Endothelial cell of umbilical vein (primary cell): ENCODE data around the gene KMT2B. TPM values are rescaled to one million over a fixed set of nuclear protein-coding genes. Genes with fewer than 3 reads are reported as not detected.

Experiments used
- BruUV-seq: library from RNA; stranded (reverse); fragments of 400-500 nt; replicated peaks from 2 replicates; lab custom pipeline; 2021; lab: Mats Ljungman, UMichigan
- CTCF ChIA-PET: fragments of 300-600, 350-600 bp; sonication (Branson Sonifier 250); formaldehyde crosslinking; loops from one replicate; lab custom pipeline; 2021; ENCODE audit warnings: antibody characterized with exemption, inconsistent platforms; lab: Charles Lee
- POLR2A ChIA-PET: fragments of 300-600, 350-600 bp; sonication (Branson Sonifier 250); formaldehyde crosslinking; loops from one replicate; lab custom pipeline; 2021; ENCODE audit warnings: antibody characterized with exemption, inconsistent platforms; lab: Charles Lee
- DNase-seq: peaks from one replicate; pipeline ENCODE4 v3.0.0-alpha.2; 2011; ENCODE audit warnings: low read depth, low spot score
- FAIRE-seq: peaks from 2 replicates; lab custom pipeline; 2011; peaks lifted over from hg19 to GRCh38; lab: Jason Lieb, UNC
- H2AFZ ChIP-seq: 2 replicates; pipeline ENCODE4 v1.6.0; 2012; ENCODE audit warnings: low read depth, low read length, control low read depth, inconsistent platforms
- H3K27ac ChIP-seq: 2 replicates; pipeline ENCODE4 v1.5.1; 2011; ENCODE audit warnings: low read depth, mild to moderate bottlenecking, control low read depth, low read length, moderate library complexity; ENCODE audit not compliant: insufficient read depth
- H3K27me3 ChIP-seq, 2 experiments: 2 replicates each; pipeline versions ENCODE4 v1.6.0 to v1.6.1; 2011; ENCODE audit warnings: low read length in 2 of 2, mixed read lengths in 1 of 2; ENCODE audit not compliant: control insufficient read depth in 2 of 2, insufficient read depth in 2 of 2
- H3K36me3 ChIP-seq, 2 experiments: 2 replicates in 1 of 2; 3 replicates in 1 of 2; pipeline ENCODE4 v1.5.1; 2011; ENCODE audit warnings: low read length in 2 of 2, mild to moderate bottlenecking in 1 of 2, moderate library complexity in 1 of 2; ENCODE audit not compliant: control insufficient read depth in 2 of 2, insufficient read depth in 2 of 2; ENCODE audit errors: extremely low read depth in 1 of 2
- H3K4me1 ChIP-seq: 3 replicates; pipeline ENCODE4 v1.5.1; 2011; ENCODE audit warnings: mild to moderate bottlenecking, low read length; ENCODE audit not compliant: control insufficient read depth, insufficient read depth; ENCODE audit errors: extremely low read depth
- H3K4me2 ChIP-seq: 2 replicates; pipeline ENCODE4 v1.6.1; 2011; ENCODE audit warnings: low read length, control low read depth, mixed read lengths; ENCODE audit not compliant: insufficient read depth
- H3K4me3 ChIP-seq, 3 experiments: fragments of 200-600 bp in 1 of 3; sonication (generic), shearing (Covaris generic) in 1 of 3; replicated peaks in 1 of 3; 2 replicates each; pipeline ENCODE4 v1.5.1; 2011 to 2016; ENCODE audit warnings: control low read depth in 3 of 3, low read length in 3 of 3, mild to moderate bottlenecking in 2 of 3, inconsistent platforms in 1 of 3, low read depth in 1 of 3, moderate library complexity in 1 of 3; ENCODE audit not compliant: insufficient read depth in 1 of 3
- H3K79me2 ChIP-seq: 2 replicates; pipeline ENCODE4 v1.6.0; 2012; ENCODE audit warnings: low read length, inconsistent platforms; ENCODE audit not compliant: control insufficient read depth, insufficient read depth
- H3K9ac ChIP-seq: replicated peaks from 2 replicates; pipeline ENCODE3; 2011; ENCODE audit warnings: low read length, control low read depth; ENCODE audit not compliant: insufficient read depth; ENCODE audit errors: extremely low read depth
- H3K9me1 ChIP-seq: replicated peaks from 3 replicates; pipeline ENCODE4 v1.6.0; 2011; ENCODE audit warnings: mild to moderate bottlenecking, low read length; ENCODE audit not compliant: control insufficient read depth, insufficient read depth; ENCODE audit errors: extremely low read depth
- H3K9me3 ChIP-seq: replicated peaks from 2 replicates; pipeline ENCODE4 v1.5.1; 2012; ENCODE audit warnings: low read length, inconsistent platforms; ENCODE audit not compliant: control insufficient read depth, insufficient read depth
- H4K20me1 ChIP-seq: replicated peaks from 2 replicates; pipeline ENCODE3; 2011; ENCODE audit warnings: mild to moderate bottlenecking, low read length; ENCODE audit not compliant: control insufficient read depth, insufficient read depth; ENCODE audit errors: extremely low read depth
- EZH2 ChIP-seq: IDR thresholded peaks from 2 replicates; pipeline ENCODE4 v1.6.1; 2012; ENCODE audit warnings: borderline replicate concordance, low read depth, mild to moderate bottlenecking, moderate library complexity, low read length, inconsistent platforms; ENCODE audit not compliant: severe bottlenecking
- FOS ChIP-seq: IDR thresholded peaks from 2 replicates; pipeline ENCODE4 v1.6.1; 2011; ENCODE audit warnings: mild to moderate bottlenecking, low read length, moderate library complexity, borderline replicate concordance; ENCODE audit not compliant: insufficient read depth
- GATA2 ChIP-seq: IDR thresholded peaks from 2 replicates; pipeline ENCODE4 v1.7.0; 2011; ENCODE audit warnings: low read depth, mild to moderate bottlenecking, moderate library complexity, mixed read lengths, low read length; ENCODE audit not compliant: insufficient read length, insufficient read depth
- JUN ChIP-seq: IDR thresholded peaks from 2 replicates; pipeline ENCODE4 v1.6.1; 2011; ENCODE audit warnings: borderline replicate concordance, low read depth; ENCODE audit not compliant: insufficient read length, insufficient read depth
- MAX ChIP-seq: IDR thresholded peaks from 2 replicates; pipeline ENCODE4 v1.6.1; 2011; ENCODE audit not compliant: insufficient read depth, insufficient read length
- MYC ChIP-seq: IDR thresholded peaks from one replicate; pipeline ENCODE4 v1.6.1; 2011; ENCODE audit warnings: mild to moderate bottlenecking, low read depth, low read length
- POLR2A ChIP-seq: IDR thresholded peaks from 2 replicates; pipeline ENCODE4 v1.6.1; 2012; ENCODE audit warnings: low read depth, mild to moderate bottlenecking, control low read depth, low read length
- POLR2AphosphoS5 ChIP-seq: IDR thresholded peaks from 2 replicates; pipeline ENCODE4 v1.6.1; 2012; ENCODE audit warnings: low read depth, mild to moderate bottlenecking, control low read depth, low read length, moderate library complexity; ENCODE audit not compliant: insufficient read depth
- dilution Hi-C: fragments of 300-500 bp; cut with MboI; formaldehyde crosslinking; loops from one replicate; pipeline ENCODE4 v1.15.0; 2019; ENCODE audit warnings: low sequenced_read_pairs; ENCODE audit not compliant: extremely low pct_ligation_motif_present
- intact Hi-C: fragments of 100-400 bp; cut with micrococcal nuclease; formaldehyde crosslinking; loops from one replicate; pipeline ENCODE4 v1.10.0; 2022
- polyA plus RNA-seq, 4 experiments: library from polyadenylated mRNA; depleted of rRNA in 3 of 4; stranded (reverse) in 3 of 4; unstranded in 1 of 4; fragments of >200 nt; gene quantifications; 2 replicates each; pipeline versions ENCODE4 v1.2.1 to v1.2.3, GENCODE V29; 2011 to 2012; ENCODE audit warnings: missing spikeins in 1 of 4
- total RNA-seq: library from RNA; stranded (reverse); gene quantifications from 2 replicates; pipeline ENCODE4 v1.2.3, GENCODE V29; 2021
- TF ChIP-seq, protein P1 (sequence below), 2 donors: IDR thresholded peaks; 1 replicate in 1 of 2; 2 replicates in 1 of 2; pipeline ENCODE4 v1.5.1; 2011; ENCODE audit warnings: low read length in 2 of 2, mild to moderate bottlenecking in 2 of 2, moderate library complexity in 2 of 2, control low read depth in 1 of 2, inconsistent platforms in 1 of 2, low read depth in 1 of 2; ENCODE audit not compliant: insufficient read depth in 1 of 2; ENCODE audit errors: extremely low read depth in 1 of 2

The KMT2B gene
- total and polyA plus RNA-seq, 2 donors (not counting 3 experiments of a cell fraction or from before 2014, with no cell fraction given) = 28.4 to 37.2 TPM

DNA sequence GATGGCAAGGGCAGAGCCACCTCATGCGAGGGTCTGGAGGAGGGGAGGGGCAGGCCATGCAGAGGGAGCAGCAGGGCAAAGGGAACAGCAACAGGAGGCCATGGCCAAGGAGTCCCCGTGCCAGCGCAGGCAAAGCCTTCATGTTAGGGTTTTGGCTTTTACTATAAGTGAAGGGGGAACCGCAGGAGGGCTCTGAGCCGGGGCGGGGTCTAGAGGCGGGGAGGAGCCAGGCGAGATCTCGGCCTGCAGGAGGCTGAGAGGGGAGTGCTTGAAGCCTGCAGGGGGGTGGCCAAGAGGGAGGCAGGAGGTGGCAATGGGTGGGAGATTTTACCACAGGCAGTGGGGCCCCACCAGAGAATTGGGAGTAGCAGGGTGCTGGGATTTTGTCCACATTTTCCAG, 63.8 kb downstream of the KMT2B start:
- ChIA-PET POLR2A (no interaction called here), CTCF (no interaction called here)
- H2AFZ ChIP-seq = no peak overlapping the region
- H3K4me2 ChIP-seq = no peak overlapping the region
- no peaks in the 10 kb centered on the region for H3K9me1 ChIP-seq
- BruUV-seq = no TSS peak
- H3K4me3 ChIP-seq = no peak overlapping the region
- peaks cover 0 to 6% of the 10 kb centered on the region in 2 experiments for H3K36me3 ChIP-seq
- dilution Hi-C loops = no loop called here
- no peaks in the 10 kb centered on the region for H3K79me2 ChIP-seq
- no peaks in the 10 kb centered on the region for H4K20me1 ChIP-seq
- H3K4me1 ChIP-seq = no peaks in the 10 kb centered on the region
- FAIRE-seq (no peak), DNase-seq (no peak)
- no peaks in the 10 kb centered on the region for H3K9me3 ChIP-seq
- intact Hi-C loops = no loop called here
- H3K27ac ChIP-seq = no peak overlapping the region
- no peaks in the 10 kb centered on the region for H3K27me3 ChIP-seq
- no peak overlapping the region for H3K9ac ChIP-seq
- no peak for TF ChIP-seq GATA2

DNA sequence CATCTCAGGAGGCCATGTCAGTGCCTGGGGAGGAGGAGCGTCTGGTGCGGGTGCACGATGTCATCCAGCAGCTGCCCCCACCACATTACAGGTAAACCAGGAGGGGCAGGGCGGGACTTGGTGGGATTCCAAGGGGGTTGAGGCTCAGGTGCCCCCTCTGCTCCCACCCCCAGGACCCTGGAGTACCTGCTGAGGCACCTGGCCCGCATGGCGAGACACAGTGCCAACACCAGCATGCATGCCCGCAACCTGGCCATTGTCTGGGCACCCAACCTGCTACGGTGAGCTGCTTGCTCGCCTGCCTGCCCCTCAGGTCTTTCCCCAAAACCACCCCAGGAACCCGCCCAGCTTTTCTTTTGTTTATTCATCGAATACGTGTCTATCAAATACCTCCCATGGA, 64.8 kb downstream of the KMT2B start:
- POLR2A ChIA-PET = no interaction called here
- Histone ChIP-seq H3K27me3 (no peaks in the 10 kb centered on the region), H2AFZ (no peak overlapping the region), H3K27ac (no peak overlapping the region), H3K9ac (no peak overlapping the region), H3K4me1 (no peaks in the 10 kb centered on the region), H3K9me3 (no peaks in the 10 kb centered on the region), H3K36me3 (peaks cover 0 to 6% of the 10 kb centered on the region in 2 experiments), H4K20me1 (no peaks in the 10 kb centered on the region), H3K79me2 (no peaks in the 10 kb centered on the region), H3K9me1 (no peaks in the 10 kb centered on the region), H3K4me2 (no peak overlapping the region), H3K4me3 (no peak overlapping the region)
- TF ChIP-seq, protein P1, sequence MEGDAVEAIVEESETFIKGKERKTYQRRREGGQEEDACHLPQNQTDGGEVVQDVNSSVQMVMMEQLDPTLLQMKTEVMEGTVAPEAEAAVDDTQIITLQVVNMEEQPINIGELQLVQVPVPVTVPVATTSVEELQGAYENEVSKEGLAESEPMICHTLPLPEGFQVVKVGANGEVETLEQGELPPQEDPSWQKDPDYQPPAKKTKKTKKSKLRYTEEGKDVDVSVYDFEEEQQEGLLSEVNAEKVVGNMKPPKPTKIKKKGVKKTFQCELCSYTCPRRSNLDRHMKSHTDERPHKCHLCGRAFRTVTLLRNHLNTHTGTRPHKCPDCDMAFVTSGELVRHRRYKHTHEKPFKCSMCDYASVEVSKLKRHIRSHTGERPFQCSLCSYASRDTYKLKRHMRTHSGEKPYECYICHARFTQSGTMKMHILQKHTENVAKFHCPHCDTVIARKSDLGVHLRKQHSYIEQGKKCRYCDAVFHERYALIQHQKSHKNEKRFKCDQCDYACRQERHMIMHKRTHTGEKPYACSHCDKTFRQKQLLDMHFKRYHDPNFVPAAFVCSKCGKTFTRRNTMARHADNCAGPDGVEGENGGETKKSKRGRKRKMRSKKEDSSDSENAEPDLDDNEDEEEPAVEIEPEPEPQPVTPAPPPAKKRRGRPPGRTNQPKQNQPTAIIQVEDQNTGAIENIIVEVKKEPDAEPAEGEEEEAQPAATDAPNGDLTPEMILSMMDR (IDR thresholded peaks at IDR 0.05; ENCODE audit: extremely low read depth in 1 of 2, insufficient read depth in 1 of 2, low read depth in 1 of 2, low read length in 2 of 2) = no peak
- TF ChIP-seq GATA2 (no peak), MAX (no peak), FOS (no peak), EZH2 (no peak), MYC (no peak), POLR2A (no peak), JUN (no peak), POLR2AphosphoS5 (no peak)
- CTCF ChIA-PET = no interaction called here
- no peak for DNase-seq
- intact Hi-C loops = no loop called here
- dilution Hi-C loops = no loop called here
- no peak for FAIRE-seq
- BruUV-seq = no TSS peak
